GM12878 (cell line): ENCODE measurements around the gene ZNF792. TPM values are rescaled to one million over a fixed set of nuclear protein-coding genes. Genes with fewer than 3 reads are reported as not detected.

ENCODE experiments used
- BHLHE40 ChIP-seq, 2 experiments: fragments of 450-650 bp in 1 of 2; IDR thresholded peaks; 2 replicates each; pipeline ENCODE4 v1.6.1; 2011 to 2017; ENCODE audit warnings: low read depth in 2 of 2, borderline replicate concordance in 1 of 2, improper control_type of control experiment in 1 of 2, low read length in 1 of 2, mild to moderate bottlenecking in 1 of 2
- CHD1 ChIP-seq: IDR thresholded peaks from 2 replicates; pipeline ENCODE4 v1.6.1; 2012; ENCODE audit warnings: low read depth, low read length, improper control_type of control experiment
- CHD4 ChIP-seq: fragments of 200-600 bp; sonication (generic); IDR thresholded peaks from 2 replicates; pipeline ENCODE4 v1.6.1; 2016; ENCODE audit warnings: mild to moderate bottlenecking
- CREB1 ChIP-seq: IDR thresholded peaks from 2 replicates; pipeline ENCODE4 v1.6.1; 2012; ENCODE audit warnings: low read depth, mild to moderate bottlenecking, inconsistent platforms
- IKZF1 ChIP-seq: fragments of 450-650 bp; conservative IDR thresholded peaks from 2 replicates; pipeline ENCODE4 v1.6.1; 2017; ENCODE audit warnings: antibody characterized with exemption, mild to moderate bottlenecking
- MAX ChIP-seq: IDR thresholded peaks from 2 replicates; pipeline ENCODE4 v1.6.1; 2012; ENCODE audit warnings: low read depth, low read length, improper control_type of control experiment
- MYB ChIP-seq: fragments of 150-350 bp; IDR thresholded peaks from 2 replicates; pipeline ENCODE4 v1.6.1; 2014; ENCODE audit warnings: mild to moderate bottlenecking, low read depth, low read length, borderline replicate concordance
- NFXL1 ChIP-seq: fragments of 450-650 bp; IDR thresholded peaks from 2 replicates; pipeline ENCODE4 v1.6.1; 2017; ENCODE audit warnings: antibody characterized with exemption, mild to moderate bottlenecking, borderline replicate concordance
- NR2C1 ChIP-seq: fragments of 450-650 bp; IDR thresholded peaks from 2 replicates; pipeline ENCODE4 v1.6.1; 2017; ENCODE audit warnings: antibody characterized with exemption, mild to moderate bottlenecking, moderate library complexity
- PML ChIP-seq: IDR thresholded peaks from 2 replicates; pipeline ENCODE4 v1.6.1; 2012; ENCODE audit warnings: low read length, inconsistent platforms
- SIN3A ChIP-seq: IDR thresholded peaks from 2 replicates; pipeline ENCODE4 v1.6.1; 2012; ENCODE audit warnings: low read depth, low read length, improper control_type of control experiment
- ZNF207 ChIP-seq: fragments of 450-650 bp; IDR thresholded peaks from 2 replicates; pipeline ENCODE4 v1.6.1; 2014; ENCODE audit warnings: antibody characterized with exemption, mild to moderate bottlenecking, borderline replicate concordance
- ZNF24 ChIP-seq: fragments of 450-650 bp; IDR thresholded peaks from 2 replicates; pipeline ENCODE4 v1.6.1; 2017; ENCODE audit warnings: antibody characterized with exemption, mild to moderate bottlenecking
- ZSCAN29 ChIP-seq: fragments of 450-650 bp; IDR thresholded peaks from 2 replicates; pipeline ENCODE4 v1.6.1; 2017; ENCODE audit warnings: mild to moderate bottlenecking, moderate library complexity
- polyA plus RNA-seq, 11 experiments: library from polyadenylated mRNA; depleted of rRNA in 4 of 11; unstranded in 6 of 11; stranded (reverse) in 5 of 11; fragments of >200 nt; fragmentation: Nextera tagmentation in 4 of 11; fragmentation: Illumina TruSeq in 1 of 11; extraction: Ambion mirVana in 4 of 11; extraction: Trizol in 1 of 11; gene quantifications; 1 replicate in 1 of 11; 2 replicates in 10 of 11; pipeline versions ENCODE4 v1.2.1 to v1.2.3, GENCODE V29; 2011 to 2016; ENCODE audit warnings: inconsistent platforms in 2 of 11, missing spikeins in 2 of 11, low read depth in 1 of 11
- total RNA-seq, 4 experiments: library from RNA; depleted of rRNA in 3 of 4; stranded (reverse); fragments of >200 nt in 3 of 4; fragmentation: Illumina TruSeq in 1 of 4; extraction: Trizol in 1 of 4; gene quantifications; 2 replicates each; pipeline versions ENCODE4 v1.2.1 to v1.2.3, GENCODE V29; 2013 to 2021
- TF ChIP-seq, protein P1 (sequence below): fragments of 450-650 bp; IDR thresholded peaks from 2 replicates; pipeline ENCODE4 v1.6.1; 2017; ENCODE audit warnings: antibody characterized with exemption, mild to moderate bottlenecking, moderate library complexity
- TF ChIP-seq, protein P2 (sequence below): fragments of 450-650 bp; IDR thresholded peaks from 2 replicates; pipeline ENCODE4 v1.6.1; 2016; ENCODE audit warnings: mild to moderate bottlenecking
- TF ChIP-seq, protein P3 (sequence below): fragments of 450-650 bp; IDR thresholded peaks from 2 replicates; pipeline ENCODE4 v1.6.1; 2016; ENCODE audit warnings: mild to moderate bottlenecking, moderate library complexity, borderline replicate concordance
- TF ChIP-seq, protein P4 (sequence below): fragments of 450-650 bp; conservative IDR thresholded peaks from 2 replicates; pipeline ENCODE4 v1.6.1; 2017; ENCODE audit warnings: mild to moderate bottlenecking, moderate library complexity

Gene ZNF792
- total and polyA plus RNA-seq, 10 of the 15 experiments (the other 5 are each of a cell fraction or from before 2014, with no cell fraction given), result 0.53 to 4.8 (median 1.3) TPM

GRCh38 chr19:34926685-34927375, 37.2 kb downstream of the ZNF792 start, which contains the start of gene ZNF30 (continued):
- TF ChIP-seq ZNF207 (no peak), NFXL1 (no peak), ZSCAN29 (no peak), IKZF1 (peak; percentile 67), NR2C1 (no peak), MYB (no peak), CHD4 (no peak), CHD1 (no peak), CREB1 (no peak), SIN3A (0 out of 2 replicates have a peak, but pooled peaks have one; percentile 40), PML (no peak), BHLHE40 (IDR thresholded peaks at IDR 0.05; ENCODE audit: borderline replicate concordance in 1 of 2, low read depth in 2 of 2, low read length in 1 of 2) (no peak), ZNF24 (no peak), MAX (peak; percentile 55; the same call in 1 of the 2 replicates)
- TF ChIP-seq, protein P1, sequence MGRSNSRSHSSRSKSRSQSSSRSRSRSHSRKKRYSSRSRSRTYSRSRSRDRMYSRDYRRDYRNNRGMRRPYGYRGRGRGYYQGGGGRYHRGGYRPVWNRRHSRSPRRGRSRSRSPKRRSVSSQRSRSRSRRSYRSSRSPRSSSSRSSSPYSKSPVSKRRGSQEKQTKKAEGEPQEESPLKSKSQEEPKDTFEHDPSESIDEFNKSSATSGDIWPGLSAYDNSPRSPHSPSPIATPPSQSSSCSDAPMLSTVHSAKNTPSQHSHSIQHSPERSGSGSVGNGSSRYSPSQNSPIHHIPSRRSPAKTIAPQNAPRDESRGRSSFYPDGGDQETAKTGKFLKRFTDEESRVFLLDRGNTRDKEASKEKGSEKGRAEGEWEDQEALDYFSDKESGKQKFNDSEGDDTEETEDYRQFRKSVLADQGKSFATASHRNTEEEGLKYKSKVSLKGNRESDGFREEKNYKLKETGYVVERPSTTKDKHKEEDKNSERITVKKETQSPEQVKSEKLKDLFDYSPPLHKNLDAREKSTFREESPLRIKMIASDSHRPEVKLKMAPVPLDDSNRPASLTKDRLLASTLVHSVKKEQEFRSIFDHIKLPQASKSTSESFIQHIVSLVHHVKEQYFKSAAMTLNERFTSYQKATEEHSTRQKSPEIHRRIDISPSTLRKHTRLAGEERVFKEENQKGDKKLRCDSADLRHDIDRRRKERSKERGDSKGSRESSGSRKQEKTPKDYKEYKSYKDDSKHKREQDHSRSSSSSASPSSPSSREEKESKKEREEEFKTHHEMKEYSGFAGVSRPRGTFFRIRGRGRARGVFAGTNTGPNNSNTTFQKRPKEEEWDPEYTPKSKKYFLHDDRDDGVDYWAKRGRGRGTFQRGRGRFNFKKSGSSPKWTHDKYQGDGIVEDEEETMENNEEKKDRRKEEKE, result no peak
- TF ChIP-seq, protein P2, sequence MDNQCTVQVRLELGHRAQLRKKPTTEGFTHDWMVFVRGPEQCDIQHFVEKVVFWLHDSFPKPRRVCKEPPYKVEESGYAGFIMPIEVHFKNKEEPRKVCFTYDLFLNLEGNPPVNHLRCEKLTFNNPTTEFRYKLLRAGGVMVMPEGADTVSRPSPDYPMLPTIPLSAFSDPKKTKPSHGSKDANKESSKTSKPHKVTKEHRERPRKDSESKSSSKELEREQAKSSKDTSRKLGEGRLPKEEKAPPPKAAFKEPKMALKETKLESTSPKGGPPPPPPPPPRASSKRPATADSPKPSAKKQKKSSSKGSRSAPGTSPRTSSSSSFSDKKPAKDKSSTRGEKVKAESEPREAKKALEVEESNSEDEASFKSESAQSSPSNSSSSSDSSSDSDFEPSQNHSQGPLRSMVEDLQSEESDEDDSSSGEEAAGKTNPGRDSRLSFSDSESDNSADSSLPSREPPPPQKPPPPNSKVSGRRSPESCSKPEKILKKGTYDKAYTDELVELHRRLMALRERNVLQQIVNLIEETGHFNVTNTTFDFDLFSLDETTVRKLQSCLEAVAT, result peak; percentile 89
- TF ChIP-seq, protein P3, sequence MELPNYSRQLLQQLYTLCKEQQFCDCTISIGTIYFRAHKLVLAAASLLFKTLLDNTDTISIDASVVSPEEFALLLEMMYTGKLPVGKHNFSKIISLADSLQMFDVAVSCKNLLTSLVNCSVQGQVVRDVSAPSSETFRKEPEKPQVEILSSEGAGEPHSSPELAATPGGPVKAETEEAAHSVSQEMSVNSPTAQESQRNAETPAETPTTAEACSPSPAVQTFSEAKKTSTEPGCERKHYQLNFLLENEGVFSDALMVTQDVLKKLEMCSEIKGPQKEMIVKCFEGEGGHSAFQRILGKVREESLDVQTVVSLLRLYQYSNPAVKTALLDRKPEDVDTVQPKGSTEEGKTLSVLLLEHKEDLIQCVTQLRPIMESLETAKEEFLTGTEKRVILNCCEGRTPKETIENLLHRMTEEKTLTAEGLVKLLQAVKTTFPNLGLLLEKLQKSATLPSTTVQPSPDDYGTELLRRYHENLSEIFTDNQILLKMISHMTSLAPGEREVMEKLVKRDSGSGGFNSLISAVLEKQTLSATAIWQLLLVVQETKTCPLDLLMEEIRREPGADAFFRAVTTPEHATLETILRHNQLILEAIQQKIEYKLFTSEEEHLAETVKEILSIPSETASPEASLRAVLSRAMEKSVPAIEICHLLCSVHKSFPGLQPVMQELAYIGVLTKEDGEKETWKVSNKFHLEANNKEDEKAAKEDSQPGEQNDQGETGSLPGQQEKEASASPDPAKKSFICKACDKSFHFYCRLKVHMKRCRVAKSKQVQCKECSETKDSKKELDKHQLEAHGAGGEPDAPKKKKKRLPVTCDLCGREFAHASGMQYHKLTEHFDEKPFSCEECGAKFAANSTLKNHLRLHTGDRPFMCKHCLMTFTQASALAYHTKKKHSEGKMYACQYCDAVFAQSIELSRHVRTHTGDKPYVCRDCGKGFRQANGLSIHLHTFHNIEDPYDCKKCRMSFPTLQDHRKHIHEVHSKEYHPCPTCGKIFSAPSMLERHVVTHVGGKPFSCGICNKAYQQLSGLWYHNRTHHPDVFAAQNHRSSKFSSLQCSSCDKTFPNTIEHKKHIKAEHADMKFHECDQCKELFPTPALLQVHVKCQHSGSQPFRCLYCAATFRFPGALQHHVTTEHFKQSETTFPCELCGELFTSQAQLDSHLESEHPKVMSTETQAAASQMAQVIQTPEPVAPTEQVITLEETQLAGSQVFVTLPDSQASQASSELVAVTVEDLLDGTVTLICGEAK, result no peak
- TF ChIP-seq, protein P4, sequence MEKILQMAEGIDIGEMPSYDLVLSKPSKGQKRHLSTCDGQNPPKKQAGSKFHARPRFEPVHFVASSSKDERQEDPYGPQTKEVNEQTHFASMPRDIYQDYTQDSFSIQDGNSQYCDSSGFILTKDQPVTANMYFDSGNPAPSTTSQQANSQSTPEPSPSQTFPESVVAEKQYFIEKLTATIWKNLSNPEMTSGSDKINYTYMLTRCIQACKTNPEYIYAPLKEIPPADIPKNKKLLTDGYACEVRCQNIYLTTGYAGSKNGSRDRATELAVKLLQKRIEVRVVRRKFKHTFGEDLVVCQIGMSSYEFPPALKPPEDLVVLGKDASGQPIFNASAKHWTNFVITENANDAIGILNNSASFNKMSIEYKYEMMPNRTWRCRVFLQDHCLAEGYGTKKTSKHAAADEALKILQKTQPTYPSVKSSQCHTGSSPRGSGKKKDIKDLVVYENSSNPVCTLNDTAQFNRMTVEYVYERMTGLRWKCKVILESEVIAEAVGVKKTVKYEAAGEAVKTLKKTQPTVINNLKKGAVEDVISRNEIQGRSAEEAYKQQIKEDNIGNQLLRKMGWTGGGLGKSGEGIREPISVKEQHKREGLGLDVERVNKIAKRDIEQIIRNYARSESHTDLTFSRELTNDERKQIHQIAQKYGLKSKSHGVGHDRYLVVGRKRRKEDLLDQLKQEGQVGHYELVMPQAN, result 0 out of 2 replicates have a peak, but pooled peaks have one; percentile 34
